LNCaP clone FGC (cell line): Measurements from ENCODE around the gene BLACAT1.
A peak's percentile ranks its signal among the peaks of the same experiment; 100 is the strongest.
"Not testable (repeated sequence)": the region's sequence is repeated elsewhere in the genome, so short reads cannot be mapped to it uniquely, and the experiment has no call there.

Source experiments
- DNase-seq: peaks from one replicate; pipeline ENCODE4 v3.0.0-alpha.2; 2011; ENCODE audit warnings: low read depth
- H3K4me3 ChIP-seq: 2 replicates; pipeline ENCODE4 v1.5.1; 2011; ENCODE audit warnings: mild to moderate bottlenecking, low read depth, low read length, control low read depth
- CTCF ChIP-seq: IDR thresholded peaks from 2 replicates; pipeline ENCODE4 v1.5.1; 2012; ENCODE audit warnings: mild to moderate bottlenecking; ENCODE audit not compliant: control insufficient read depth, insufficient read depth; ENCODE audit errors: extremely low read depth

Gene BLACAT1

GRCh38 chr1:205435578-205436573 is 20.0 kb downstream of the BLACAT1 start:
- no peak for DNase-seq
- TF ChIP-seq CTCF: no peak
- H3K4me3 ChIP-seq: no peak overlapping the region

DNA sequence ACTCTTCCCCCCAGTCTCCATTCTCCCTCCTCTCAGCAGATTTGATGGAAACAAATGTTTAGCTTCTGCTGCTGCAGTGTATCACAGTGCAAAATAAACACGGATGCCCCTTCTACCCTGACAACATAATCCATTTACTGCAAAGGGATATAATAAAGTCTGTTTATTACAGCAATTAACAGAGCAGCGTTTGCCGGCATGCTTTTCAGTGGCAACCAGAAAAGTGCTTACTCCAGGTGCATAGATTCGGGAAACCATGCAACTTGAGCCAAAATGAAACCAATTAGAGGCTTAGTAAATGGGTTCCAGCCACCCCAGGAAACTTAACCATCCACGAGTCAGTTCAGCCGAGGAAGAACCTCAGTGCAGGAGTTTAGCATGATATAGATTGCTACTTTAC is 21.1 kb downstream of the BLACAT1 start:
- H3K4me3 ChIP-seq: no peak overlapping the region

DNA sequence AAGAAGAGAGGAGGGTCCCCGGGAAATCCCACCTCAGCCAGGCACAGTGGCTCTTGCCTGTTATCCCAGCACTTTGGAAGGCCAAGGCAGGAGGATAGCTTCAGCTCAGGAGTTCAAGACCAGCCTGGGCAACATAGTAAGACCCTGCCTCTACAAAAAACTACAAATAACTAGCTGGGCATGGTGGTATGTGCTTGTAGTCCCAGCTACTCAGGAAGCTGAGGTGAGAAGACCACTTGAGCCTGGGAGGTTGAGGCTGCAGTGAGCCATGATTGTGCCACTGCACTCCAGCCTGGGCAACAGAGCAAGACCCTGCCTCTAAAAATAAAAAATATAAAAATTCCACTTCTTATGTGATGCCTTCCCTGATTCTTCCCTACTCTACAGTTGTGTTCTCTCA is 23.2 kb downstream of the BLACAT1 start:
- not testable (repeated sequence) for DNase-seq, H3K4me3 ChIP-seq

More for the DNA sequence above, 21.1 kb downstream of the BLACAT1 start:
- no peak for DNase-seq
- no peak for TF ChIP-seq CTCF

- H3K4me3 ChIP-seq: no peak overlapping the region
- no peak for TF ChIP-seq CTCF
- DNase-seq: no peak
Measured at GRCh38 chr1:205432116-205432515, 23.7 kb downstream of the BLACAT1 start.

- peak; percentile 80 for TF ChIP-seq CTCF
- peak overlapping the region; percentile 44 for H3K4me3 ChIP-seq
- peak; percentile 3 for DNase-seq
Measured at GRCh38 chr1:205430696-205431305, 25.0 kb downstream of the BLACAT1 start.

DNA sequence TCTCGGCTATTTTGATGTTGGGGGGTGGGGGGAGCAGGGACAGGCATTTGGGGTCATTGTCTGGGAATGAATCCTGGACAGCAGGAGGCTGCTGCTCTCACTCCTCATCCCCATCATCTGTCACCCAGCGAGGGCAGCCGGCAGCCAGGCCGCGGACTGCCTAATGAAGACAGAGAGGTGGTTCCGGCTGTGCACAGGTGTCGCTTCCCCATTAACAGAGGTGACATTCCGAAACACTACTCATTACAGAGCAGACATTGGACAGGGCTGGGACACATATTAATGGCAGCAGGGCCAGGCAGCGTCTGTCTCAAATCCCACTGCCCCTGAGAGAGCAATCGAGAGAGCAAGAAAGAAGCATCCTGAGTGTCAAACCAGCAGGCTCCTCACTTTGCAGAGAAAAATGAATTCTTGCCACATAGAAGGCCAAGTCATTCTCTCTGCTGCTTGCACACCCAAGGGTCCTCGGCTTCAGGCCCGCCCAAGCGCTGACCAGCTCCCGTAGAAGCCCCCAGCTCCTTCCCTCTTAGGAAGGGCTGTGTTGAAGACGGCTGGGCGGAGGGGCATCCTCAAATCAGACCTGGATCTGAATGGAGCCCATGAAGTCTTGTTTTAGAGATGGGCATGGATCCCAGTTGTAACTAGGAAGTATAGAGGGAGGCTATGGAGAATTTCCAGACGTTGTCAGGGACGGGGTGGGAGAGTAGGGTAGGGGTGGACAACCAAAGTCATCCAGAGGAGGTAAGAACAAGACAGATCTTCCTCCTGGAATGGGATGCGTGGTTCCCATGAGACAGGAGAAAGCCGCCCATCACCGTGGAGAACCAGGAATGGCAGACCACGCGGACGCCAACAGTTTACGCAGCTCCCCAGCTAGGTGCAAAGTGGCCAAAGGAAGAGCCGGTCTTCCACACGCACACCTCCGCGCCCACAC is 25.8 kb downstream of the BLACAT1 start:
- H3K4me3 ChIP-seq: peak overlapping the region; percentile 44
- no peak for TF ChIP-seq CTCF
- no peak for DNase-seq
